ENCODE data around the gene SEMA5A.

DNA sequence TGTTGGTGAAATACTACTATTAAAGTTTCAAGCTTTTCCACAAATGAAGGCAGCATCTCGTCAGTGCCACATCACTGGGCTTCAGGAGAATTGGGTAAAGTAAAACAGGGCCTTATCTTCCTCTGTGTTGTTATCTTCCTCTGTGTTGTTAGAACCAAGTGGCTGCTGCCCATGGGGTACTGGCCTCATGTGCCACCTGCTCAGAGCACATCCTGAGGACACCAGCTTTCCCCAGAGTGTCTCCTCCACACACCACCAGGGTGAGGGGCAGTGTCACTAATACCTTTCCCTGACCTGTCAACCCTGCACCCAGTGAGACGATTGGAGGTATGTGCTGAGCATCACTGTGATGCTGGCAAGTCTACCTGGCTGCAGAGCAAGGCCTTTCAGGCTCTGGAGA is 499.9 kb downstream of the SEMA5A start:
- TF ChIP-seq, protein P1, sequence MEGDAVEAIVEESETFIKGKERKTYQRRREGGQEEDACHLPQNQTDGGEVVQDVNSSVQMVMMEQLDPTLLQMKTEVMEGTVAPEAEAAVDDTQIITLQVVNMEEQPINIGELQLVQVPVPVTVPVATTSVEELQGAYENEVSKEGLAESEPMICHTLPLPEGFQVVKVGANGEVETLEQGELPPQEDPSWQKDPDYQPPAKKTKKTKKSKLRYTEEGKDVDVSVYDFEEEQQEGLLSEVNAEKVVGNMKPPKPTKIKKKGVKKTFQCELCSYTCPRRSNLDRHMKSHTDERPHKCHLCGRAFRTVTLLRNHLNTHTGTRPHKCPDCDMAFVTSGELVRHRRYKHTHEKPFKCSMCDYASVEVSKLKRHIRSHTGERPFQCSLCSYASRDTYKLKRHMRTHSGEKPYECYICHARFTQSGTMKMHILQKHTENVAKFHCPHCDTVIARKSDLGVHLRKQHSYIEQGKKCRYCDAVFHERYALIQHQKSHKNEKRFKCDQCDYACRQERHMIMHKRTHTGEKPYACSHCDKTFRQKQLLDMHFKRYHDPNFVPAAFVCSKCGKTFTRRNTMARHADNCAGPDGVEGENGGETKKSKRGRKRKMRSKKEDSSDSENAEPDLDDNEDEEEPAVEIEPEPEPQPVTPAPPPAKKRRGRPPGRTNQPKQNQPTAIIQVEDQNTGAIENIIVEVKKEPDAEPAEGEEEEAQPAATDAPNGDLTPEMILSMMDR (IDR thresholded peaks at IDR 0.05), result no peak
- TF ChIP-seq POLR2AphosphoS5 (IDR thresholded peaks at IDR 0.05), result no peak

Data from breast epithelium (tissue), 3 donors.